Measurements from ENCODE around the gene NCKAP5. TPM values are rescaled to one million over a fixed set of nuclear protein-coding genes. Genes with fewer than 3 reads are reported as not detected.

Gene NCKAP5
- total and polyA plus RNA-seq, 4 donors: 0.57 to 2.8 (median 2.4) TPM

DNA sequence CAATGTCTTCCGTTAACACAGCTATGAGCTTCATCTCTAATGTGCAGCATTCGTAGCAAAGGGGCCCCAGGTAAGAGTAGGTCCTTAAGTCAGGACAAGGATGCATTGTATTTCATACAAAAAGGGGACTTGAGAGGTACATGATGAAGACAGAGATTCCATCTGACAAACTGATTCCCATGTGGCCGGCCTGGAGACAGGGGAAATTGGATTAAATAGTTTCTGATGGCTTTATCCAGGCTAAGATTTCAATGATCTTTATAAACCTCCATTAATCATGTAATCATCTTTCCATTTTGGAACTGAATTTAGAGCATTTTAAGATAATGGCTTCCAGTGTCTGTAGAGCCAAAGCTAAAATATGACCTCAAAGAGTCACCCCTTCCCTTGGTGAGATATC, 111.3 kb downstream of the NCKAP5 start:
- no peaks in the 10 kb centered on the region for H3K27me3 ChIP-seq (ENCODE audit: control insufficient read depth in 4 of 4, insufficient read depth in 4 of 4, low read length in 3 of 4)
- no peak overlapping the region for H3K4me3 ChIP-seq (ENCODE audit: low read depth in 1 of 3, low read length in 3 of 3)
- DNase-seq (ENCODE audit: low spot score): no peak
- no peaks in the 10 kb centered on the region for H3K36me3 ChIP-seq (ENCODE audit: control insufficient read depth in 4 of 4, insufficient read depth in 3 of 4, low read depth in 1 of 4, low read length in 3 of 4)
- no peak overlapping the region for H3K27ac ChIP-seq (ENCODE audit: low read depth in 1 of 2, low read length in 2 of 2)
- no peaks in the 10 kb centered on the region for H3K4me1 ChIP-seq (ENCODE audit: control insufficient read depth in 4 of 4, insufficient read depth in 4 of 4, low read length in 3 of 4)
- no peak overlapping the region for H3K9ac ChIP-seq (ENCODE audit: low read depth in 1 of 2, low read length in 2 of 2)
- no peaks in the 10 kb centered on the region for H3K9me3 ChIP-seq (ENCODE audit: control insufficient read depth in 4 of 4, low read length in 3 of 4)
- TF ChIP-seq FOXA2 (IDR thresholded peaks at IDR 0.05): no peak
- TF ChIP-seq, protein P1, sequence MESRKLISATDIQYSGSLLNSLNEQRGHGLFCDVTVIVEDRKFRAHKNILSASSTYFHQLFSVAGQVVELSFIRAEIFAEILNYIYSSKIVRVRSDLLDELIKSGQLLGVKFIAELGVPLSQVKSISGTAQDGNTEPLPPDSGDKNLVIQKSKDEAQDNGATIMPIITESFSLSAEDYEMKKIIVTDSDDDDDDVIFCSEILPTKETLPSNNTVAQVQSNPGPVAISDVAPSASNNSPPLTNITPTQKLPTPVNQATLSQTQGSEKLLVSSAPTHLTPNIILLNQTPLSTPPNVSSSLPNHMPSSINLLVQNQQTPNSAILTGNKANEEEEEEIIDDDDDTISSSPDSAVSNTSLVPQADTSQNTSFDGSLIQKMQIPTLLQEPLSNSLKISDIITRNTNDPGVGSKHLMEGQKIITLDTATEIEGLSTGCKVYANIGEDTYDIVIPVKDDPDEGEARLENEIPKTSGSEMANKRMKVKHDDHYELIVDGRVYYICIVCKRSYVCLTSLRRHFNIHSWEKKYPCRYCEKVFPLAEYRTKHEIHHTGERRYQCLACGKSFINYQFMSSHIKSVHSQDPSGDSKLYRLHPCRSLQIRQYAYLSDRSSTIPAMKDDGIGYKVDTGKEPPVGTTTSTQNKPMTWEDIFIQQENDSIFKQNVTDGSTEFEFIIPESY (IDR thresholded peaks at IDR 0.05): no peak
- no peak for TF ChIP-seq EGR1 (IDR thresholded peaks at IDR 0.05; ENCODE audit: low read depth in 2 of 2)
- no peak for TF ChIP-seq HNF4A (conservative IDR thresholded peaks at IDR 0.05)
- TF ChIP-seq FOXA1 (IDR thresholded peaks at IDR 0.05): no peak
- 92% methylated on average over 3 of the region's 3 CpGs for WGBS

DNA sequence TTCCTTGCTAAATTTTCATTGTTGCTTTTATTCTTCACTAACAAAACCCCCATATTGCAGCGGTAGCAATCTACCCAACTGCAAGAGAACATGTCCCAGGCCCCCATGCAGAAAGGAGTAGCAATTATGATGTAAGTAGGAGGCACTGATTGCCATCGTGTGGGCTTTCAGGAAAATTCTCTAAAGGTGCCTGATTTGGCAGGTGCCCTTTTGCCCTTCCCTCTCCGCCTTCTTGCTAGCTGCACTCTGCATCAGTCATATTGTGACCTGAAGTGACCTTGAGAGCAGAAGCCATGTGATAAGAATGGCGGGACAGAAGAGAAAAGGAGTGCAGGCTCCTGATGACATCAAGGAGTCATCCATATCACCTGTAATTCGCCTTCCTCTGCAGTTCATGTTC, 112.1 kb downstream of the NCKAP5 start:
- DNase-seq (ENCODE audit: low spot score): no peak
- H3K27ac ChIP-seq (ENCODE audit: low read depth in 1 of 2, low read length in 2 of 2): no peak overlapping the region
- H3K9me3 ChIP-seq (ENCODE audit: control insufficient read depth in 4 of 4, low read length in 3 of 4): no peaks in the 10 kb centered on the region
- H3K4me1 ChIP-seq (ENCODE audit: control insufficient read depth in 4 of 4, insufficient read depth in 4 of 4, low read length in 3 of 4): no peaks in the 10 kb centered on the region
- WGBS: 79% methylated on average over 5 of the region's 5 CpGs
- no peaks in the 10 kb centered on the region for H3K27me3 ChIP-seq (ENCODE audit: control insufficient read depth in 4 of 4, insufficient read depth in 4 of 4, low read length in 3 of 4)
- H3K9ac ChIP-seq (ENCODE audit: low read depth in 1 of 2, low read length in 2 of 2): no peak overlapping the region
- no peak for TF ChIP-seq HNF4G (IDR thresholded peaks at IDR 0.05)
- TF ChIP-seq, protein P2, sequence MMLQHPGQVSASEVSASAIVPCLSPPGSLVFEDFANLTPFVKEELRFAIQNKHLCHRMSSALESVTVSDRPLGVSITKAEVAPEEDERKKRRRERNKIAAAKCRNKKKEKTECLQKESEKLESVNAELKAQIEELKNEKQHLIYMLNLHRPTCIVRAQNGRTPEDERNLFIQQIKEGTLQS (IDR thresholded peaks at IDR 0.05): no peak
- TF ChIP-seq TAF1 (conservative IDR thresholded peaks at IDR 0.05): no peak
- TF ChIP-seq SP1 (IDR thresholded peaks at IDR 0.05): no peak
- TF ChIP-seq HNF4A (conservative IDR thresholded peaks at IDR 0.05): no peak
- TF ChIP-seq, protein P1 (IDR thresholded peaks at IDR 0.05): no peak
- no peak for TF ChIP-seq YY1 (IDR thresholded peaks at IDR 0.05)
- no peak for TF ChIP-seq JUND (IDR thresholded peaks at IDR 0.05)
- no peak for TF ChIP-seq FOXA1 (IDR thresholded peaks at IDR 0.05)
- H3K36me3 ChIP-seq (ENCODE audit: control insufficient read depth in 4 of 4, insufficient read depth in 3 of 4, low read depth in 1 of 4, low read length in 3 of 4): no peaks in the 10 kb centered on the region
- H3K4me3 ChIP-seq (ENCODE audit: low read depth in 1 of 3, low read length in 3 of 3): no peak overlapping the region

DNA sequence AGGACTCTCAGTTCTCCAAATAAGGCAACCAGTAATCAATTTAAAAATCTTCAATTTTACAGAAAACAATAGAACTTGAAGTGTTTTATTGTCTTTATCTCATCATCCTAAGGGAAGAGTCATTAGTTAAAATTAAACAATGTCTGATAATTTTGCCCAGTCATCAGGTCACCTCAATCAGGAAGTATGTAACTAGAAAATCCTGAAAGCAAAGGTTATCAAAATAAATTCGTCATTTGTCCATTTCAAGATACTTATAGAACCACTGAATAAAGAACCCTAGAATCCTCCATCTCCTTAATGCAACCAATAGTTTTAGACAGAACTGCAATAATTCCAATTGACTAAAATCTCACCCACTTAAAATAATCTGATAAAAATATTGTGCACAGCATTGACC, 115.2 kb downstream of the NCKAP5 start:
- H3K27me3 ChIP-seq (ENCODE audit: control insufficient read depth in 4 of 4, insufficient read depth in 4 of 4, low read length in 3 of 4): no peaks in the 10 kb centered on the region
- no peaks in the 10 kb centered on the region for H3K9me3 ChIP-seq (ENCODE audit: control insufficient read depth in 4 of 4, low read length in 3 of 4)
- H3K27ac ChIP-seq (ENCODE audit: low read depth in 1 of 2, low read length in 2 of 2): no peak overlapping the region
- WGBS: 65% methylated on average over 1 of the region's 1 CpG
- TF ChIP-seq, protein P1 (IDR thresholded peaks at IDR 0.05): no peak
- no peaks in the 10 kb centered on the region for H3K4me1 ChIP-seq (ENCODE audit: control insufficient read depth in 4 of 4, insufficient read depth in 4 of 4, low read length in 3 of 4)
- no peak overlapping the region for H3K9ac ChIP-seq (ENCODE audit: low read depth in 1 of 2, low read length in 2 of 2)
- H3K4me3 ChIP-seq (ENCODE audit: low read depth in 1 of 3, low read length in 3 of 3): no peak overlapping the region
- DNase-seq (ENCODE audit: low spot score): no peak
- H3K36me3 ChIP-seq (ENCODE audit: control insufficient read depth in 4 of 4, insufficient read depth in 3 of 4, low read depth in 1 of 4, low read length in 3 of 4): no peaks in the 10 kb centered on the region
